ENCODE measurements around the gene SULT4A1. TPM values are rescaled to one million over a fixed set of nuclear protein-coding genes. Genes with fewer than 3 reads are reported as not detected.
A peak's percentile ranks its signal among the peaks of the same experiment; 100 is the strongest.

Gene SULT4A1
- total and polyA plus RNA-seq, 10 of the 15 experiments (the other 5 are each of a cell fraction or from before 2014, with no cell fraction given): not detected

DNA sequence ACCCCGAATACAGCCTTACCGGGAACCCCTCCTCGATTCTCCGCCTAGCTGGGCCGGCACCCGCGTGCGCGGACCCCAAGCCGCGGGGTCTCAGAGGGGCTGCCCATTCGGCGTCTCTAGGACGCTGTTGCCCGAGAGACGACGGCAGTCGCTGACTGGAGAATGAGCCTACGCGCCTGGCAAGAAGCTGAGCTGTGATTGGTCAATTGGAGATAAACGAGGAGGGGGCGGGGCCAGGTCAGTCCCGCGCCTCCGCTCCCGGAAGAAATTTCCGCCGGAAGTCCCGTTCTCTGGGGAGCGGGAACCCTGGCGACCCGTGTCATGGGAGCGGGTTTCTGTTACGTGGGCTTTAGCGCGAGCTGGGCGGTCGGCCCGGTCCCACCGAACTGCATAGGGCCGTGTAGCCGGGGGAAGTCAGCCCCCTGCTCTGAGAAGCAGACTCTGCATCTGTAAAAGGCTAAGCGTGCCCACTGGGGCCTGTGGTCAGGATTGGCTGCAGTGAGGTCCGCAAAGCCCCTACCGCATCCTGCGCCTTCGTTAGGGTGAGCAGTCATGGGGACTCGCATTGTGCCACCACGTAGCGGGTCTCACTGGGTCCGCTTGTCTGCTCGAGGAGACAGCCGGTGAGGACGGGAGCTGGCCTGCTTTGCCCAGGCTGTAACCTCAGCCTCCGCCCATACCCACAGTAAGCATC is 50.0 kb downstream of the SULT4A1 start, which contains the start of gene EFCAB6 (continued):
- TF ChIP-seq, protein P1, sequence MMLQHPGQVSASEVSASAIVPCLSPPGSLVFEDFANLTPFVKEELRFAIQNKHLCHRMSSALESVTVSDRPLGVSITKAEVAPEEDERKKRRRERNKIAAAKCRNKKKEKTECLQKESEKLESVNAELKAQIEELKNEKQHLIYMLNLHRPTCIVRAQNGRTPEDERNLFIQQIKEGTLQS (IDR thresholded peaks at IDR 0.05; ENCODE audit: borderline replicate concordance, extremely low read depth, low read depth, low read length): no peak
- TF ChIP-seq KAT2A (conservative IDR thresholded peaks at IDR 0.05; ENCODE audit: control insufficient read depth, low read depth, low read length) (no peak), RCOR1 (conservative IDR thresholded peaks at IDR 0.05; ENCODE audit: low read depth, low read length) (no peak), POLR2AphosphoS2 (IDR thresholded peaks at IDR 0.05; ENCODE audit: low read depth, low read length) (no peak), ZNF274 (IDR thresholded peaks at IDR 0.05; ENCODE audit: insufficient read depth, insufficient read length) (no peak), KLF5 (IDR thresholded peaks at IDR 0.05; ENCODE audit: partially characterized antibody) (peak; percentile 75), JUNB (IDR thresholded peaks at IDR 0.05) (no peak), IKZF2 (IDR thresholded peaks at IDR 0.05) (peak; percentile 79 to 84), ZNF622 (IDR thresholded peaks at IDR 0.05) (no peak), KDM1A (IDR thresholded peaks at IDR 0.05; ENCODE audit: borderline replicate concordance) (no peak), TAF1 (IDR thresholded peaks at IDR 0.05; ENCODE audit: borderline replicate concordance, low read depth, low read length) (peak; percentile 58; the same call in 1 of the 2 replicates), HDAC2 (IDR thresholded peaks at IDR 0.05) (no peak), ZZZ3 (IDR thresholded peaks at IDR 0.05; ENCODE audit: control insufficient read depth, insufficient read length, low read depth) (no peak), POLR2AphosphoS5 (IDR thresholded peaks at IDR 0.05; ENCODE audit: low read length) (peak; percentile 48; the same call in 1 of the 2 replicates), NFYB (IDR thresholded peaks at IDR 0.05; ENCODE audit: insufficient read depth, low read depth, low read length) (peak; percentile 84), ZNF24 (IDR thresholded peaks at IDR 0.05) (no peak), IKZF1 (conservative IDR thresholded peaks at IDR 0.05) (peak; percentile 95), MTA2 (IDR thresholded peaks at IDR 0.05; ENCODE audit: low read depth) (peak; percentile 45; the same call in 1 of the 2 replicates)
- TF ChIP-seq, protein P2, sequence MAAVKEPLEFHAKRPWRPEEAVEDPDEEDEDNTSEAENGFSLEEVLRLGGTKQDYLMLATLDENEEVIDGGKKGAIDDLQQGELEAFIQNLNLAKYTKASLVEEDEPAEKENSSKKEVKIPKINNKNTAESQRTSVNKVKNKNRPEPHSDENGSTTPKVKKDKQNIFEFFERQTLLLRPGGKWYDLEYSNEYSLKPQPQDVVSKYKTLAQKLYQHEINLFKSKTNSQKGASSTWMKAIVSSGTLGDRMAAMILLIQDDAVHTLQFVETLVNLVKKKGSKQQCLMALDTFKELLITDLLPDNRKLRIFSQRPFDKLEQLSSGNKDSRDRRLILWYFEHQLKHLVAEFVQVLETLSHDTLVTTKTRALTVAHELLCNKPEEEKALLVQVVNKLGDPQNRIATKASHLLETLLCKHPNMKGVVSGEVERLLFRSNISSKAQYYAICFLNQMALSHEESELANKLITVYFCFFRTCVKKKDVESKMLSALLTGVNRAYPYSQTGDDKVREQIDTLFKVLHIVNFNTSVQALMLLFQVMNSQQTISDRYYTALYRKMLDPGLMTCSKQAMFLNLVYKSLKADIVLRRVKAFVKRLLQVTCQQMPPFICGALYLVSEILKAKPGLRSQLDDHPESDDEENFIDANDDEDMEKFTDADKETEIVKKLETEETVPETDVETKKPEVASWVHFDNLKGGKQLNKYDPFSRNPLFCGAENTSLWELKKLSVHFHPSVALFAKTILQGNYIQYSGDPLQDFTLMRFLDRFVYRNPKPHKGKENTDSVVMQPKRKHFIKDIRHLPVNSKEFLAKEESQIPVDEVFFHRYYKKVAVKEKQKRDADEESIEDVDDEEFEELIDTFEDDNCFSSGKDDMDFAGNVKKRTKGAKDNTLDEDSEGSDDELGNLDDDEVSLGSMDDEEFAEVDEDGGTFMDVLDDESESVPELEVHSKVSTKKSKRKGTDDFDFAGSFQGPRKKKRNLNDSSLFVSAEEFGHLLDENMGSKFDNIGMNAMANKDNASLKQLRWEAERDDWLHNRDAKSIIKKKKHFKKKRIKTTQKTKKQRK (IDR thresholded peaks at IDR 0.05; ENCODE audit: low read depth, low read length): no peak
- TF ChIP-seq, protein P3, sequence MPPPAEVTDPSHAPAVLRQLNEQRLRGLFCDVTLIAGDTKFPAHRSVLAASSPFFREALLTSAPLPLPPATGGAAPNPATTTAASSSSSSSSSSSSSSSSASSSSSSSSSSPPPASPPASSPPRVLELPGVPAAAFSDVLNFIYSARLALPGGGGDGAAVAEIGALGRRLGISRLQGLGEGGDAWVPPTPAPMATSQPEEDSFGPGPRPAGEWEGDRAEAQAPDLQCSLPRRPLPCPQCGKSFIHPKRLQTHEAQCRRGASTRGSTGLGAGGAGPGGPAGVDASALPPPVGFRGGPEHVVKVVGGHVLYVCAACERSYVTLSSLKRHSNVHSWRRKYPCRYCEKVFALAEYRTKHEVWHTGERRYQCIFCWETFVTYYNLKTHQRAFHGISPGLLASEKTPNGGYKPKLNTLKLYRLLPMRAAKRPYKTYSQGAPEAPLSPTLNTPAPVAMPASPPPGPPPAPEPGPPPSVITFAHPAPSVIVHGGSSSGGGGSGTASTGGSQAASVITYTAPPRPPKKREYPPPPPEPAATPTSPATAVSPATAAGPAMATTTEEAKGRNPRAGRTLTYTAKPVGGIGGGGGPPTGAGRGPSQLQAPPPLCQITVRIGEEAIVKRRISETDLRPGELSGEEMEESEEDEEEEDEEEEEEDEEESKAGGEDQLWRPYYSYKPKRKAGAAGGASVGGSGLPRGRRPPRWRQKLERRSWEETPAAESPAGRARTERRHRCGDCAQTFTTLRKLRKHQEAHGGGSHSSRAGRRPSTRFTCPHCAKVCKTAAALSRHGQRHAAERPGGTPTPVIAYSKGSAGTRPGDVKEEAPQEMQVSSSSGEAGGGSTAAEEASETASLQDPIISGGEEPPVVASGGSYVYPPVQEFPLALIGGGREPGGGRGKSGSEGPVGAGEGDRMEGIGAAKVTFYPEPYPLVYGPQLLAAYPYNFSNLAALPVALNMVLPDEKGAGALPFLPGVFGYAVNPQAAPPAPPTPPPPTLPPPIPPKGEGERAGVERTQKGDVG (CRISPR knock-in tag; IDR thresholded peaks at IDR 0.05): no peak
- TF ChIP-seq, protein P4, sequence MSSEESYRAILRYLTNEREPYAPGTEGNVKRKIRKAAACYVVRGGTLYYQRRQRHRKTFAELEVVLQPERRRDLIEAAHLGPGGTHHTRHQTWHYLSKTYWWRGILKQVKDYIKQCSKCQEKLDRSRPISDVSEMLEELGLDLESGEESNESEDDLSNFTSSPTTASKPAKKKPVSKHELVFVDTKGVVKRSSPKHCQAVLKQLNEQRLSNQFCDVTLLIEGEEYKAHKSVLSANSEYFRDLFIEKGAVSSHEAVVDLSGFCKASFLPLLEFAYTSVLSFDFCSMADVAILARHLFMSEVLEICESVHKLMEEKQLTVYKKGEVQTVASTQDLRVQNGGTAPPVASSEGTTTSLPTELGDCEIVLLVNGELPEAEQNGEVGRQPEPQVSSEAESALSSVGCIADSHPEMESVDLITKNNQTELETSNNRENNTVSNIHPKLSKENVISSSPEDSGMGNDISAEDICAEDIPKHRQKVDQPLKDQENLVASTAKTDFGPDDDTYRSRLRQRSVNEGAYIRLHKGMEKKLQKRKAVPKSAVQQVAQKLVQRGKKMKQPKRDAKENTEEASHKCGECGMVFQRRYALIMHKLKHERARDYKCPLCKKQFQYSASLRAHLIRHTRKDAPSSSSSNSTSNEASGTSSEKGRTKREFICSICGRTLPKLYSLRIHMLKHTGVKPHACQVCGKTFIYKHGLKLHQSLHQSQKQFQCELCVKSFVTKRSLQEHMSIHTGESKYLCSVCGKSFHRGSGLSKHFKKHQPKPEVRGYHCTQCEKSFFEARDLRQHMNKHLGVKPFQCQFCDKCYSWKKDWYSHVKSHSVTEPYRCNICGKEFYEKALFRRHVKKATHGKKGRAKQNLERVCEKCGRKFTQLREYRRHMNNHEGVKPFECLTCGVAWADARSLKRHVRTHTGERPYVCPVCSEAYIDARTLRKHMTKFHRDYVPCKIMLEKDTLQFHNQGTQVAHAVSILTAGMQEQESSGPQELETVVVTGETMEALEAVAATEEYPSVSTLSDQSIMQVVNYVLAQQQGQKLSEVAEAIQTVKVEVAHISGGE (CRISPR knock-in tag; IDR thresholded peaks at IDR 0.05): no peak

Measured in GM12878 (cell line).